ENCODE data around the gene N4BP2.

Gene N4BP2

DNA sequence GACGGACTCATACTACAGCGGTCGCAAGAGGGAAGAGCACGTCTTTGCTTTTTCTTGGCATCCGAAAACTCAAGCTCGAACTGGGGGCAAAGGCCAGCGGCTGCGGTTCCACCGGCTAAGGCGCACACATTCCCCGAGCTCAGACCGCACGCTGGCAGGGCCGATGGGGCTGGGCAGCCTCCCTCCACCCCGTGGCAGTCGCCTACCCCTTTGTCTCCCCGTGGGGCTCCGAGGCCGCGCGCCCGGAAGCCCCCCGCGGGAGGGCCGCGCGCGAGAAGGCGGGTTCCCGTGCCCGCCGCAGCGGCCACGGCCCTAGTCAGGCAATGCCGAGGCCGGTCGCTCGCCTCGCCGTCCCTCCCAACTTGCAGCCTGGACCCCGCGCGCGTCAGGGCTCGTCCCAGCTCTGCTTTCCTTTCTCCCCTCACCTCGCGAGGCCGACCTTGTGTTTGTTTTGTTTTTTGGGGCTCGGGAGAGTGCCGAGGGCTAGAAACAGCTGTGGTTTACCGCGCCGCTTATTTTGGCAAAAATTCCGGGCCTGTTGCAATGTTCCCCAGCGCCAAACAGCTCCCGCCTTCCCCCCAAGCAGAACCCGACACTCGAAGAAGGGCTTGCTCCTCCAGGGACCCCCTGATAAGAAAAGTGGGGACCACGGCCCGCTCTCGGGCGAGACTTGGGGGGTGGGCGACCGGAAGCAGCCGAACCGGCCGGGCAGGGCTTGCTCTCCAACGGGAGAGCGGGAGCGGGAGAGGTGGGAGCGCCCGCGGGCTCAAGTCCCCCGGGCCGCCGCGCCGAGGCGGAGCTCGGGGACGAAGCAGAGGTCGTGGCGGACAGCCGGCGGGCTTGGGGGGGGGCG lies 561 bp upstream of the N4BP2 start:
- H3K4me3 ChIP-seq (ENCODE audit: control insufficient read depth in 1 of 7, extremely low read depth in 1 of 7, insufficient read depth in 4 of 7, low read depth in 2 of 7, low read length in 6 of 7), result peak overlapping the region; percentile 76 to 97 (median 84)
- no peaks in the 10 kb centered on the region for H3K27me3 ChIP-seq (replicated peaks in 2 of 5; ENCODE audit: control insufficient read depth in 4 of 5, insufficient read depth in 5 of 5, low read length in 4 of 5)
- peak; percentile 77 to 91 (median 87) for DNase-seq
- no peaks in the 10 kb centered on the region for H3K9me3 ChIP-seq (ENCODE audit: control extremely low read depth in 1 of 5, control insufficient read depth in 4 of 5, insufficient read depth in 2 of 5, low read depth in 1 of 5, low read length in 4 of 5)
- peaks cover 0 to 7% (median 2%) of the 10 kb centered on the region in 4 experiments for H3K36me3 ChIP-seq (ENCODE audit: control insufficient read depth in 4 of 4, insufficient read depth in 4 of 4, low read length in 3 of 4)
- POLR2A ChIA-PET, result interaction anchor here (0.6 to 2.3 kb wide), 10 partner anchors 20 to 734 kb away, joined by 3 to 10 read pairs (median 4); partner anchors contain the start of gene LIAS
- CTCF ChIA-PET, result interaction anchor here (0.7 to 1.9 kb wide), 9 partner anchors 10 to 664 kb away, joined by 3 to 8 read pairs (median 3); no protein-coding TSS in a partner anchor
- H3K4me1 ChIP-seq (ENCODE audit: control extremely low read depth in 1 of 4, control insufficient read depth in 4 of 4, insufficient read depth in 4 of 4, low read length in 3 of 4), result peaks cover 15 to 50% (median 31%) of the 10 kb centered on the region in 4 experiments
- peak overlapping the region; percentile 90 to 97 for H3K27ac ChIP-seq (ENCODE audit: insufficient read depth in 1 of 2, low read depth in 1 of 2, low read length in 2 of 2, poor library complexity in 1 of 2, severe bottlenecking in 2 of 2)
- WGBS (ENCODE audit: insufficient coverage), result 0% methylated on average over 69 of the region's 86 CpGs

- ChIA-PET POLR2A (interaction anchor here (0.6 to 2.3 kb wide), 4 partner anchors 134 to 268 kb away, joined by 3 to 6 read pairs (median 4); no protein-coding TSS in a partner anchor), CTCF (interaction anchor here (1.0 to 1.7 kb wide), 5 partner anchors 9 to 251 kb away, joined by 3 to 5 read pairs (median 3); no protein-coding TSS in a partner anchor)
- Histone ChIP-seq H3K9me3 (ENCODE audit: control extremely low read depth in 1 of 5, control insufficient read depth in 4 of 5, insufficient read depth in 2 of 5, low read depth in 1 of 5, low read length in 4 of 5) (no peaks in the 10 kb centered on the region), H3K36me3 (ENCODE audit: control insufficient read depth in 4 of 4, insufficient read depth in 4 of 4, low read length in 3 of 4) (peaks cover 2 to 11% (median 6%) of the 10 kb centered on the region in 4 experiments), H3K4me3 (ENCODE audit: control insufficient read depth in 1 of 7, extremely low read depth in 1 of 7, insufficient read depth in 4 of 7, low read depth in 2 of 7, low read length in 6 of 7) (peak overlapping the region; percentile 81 to 97 (median 85)), H3K27ac (ENCODE audit: insufficient read depth in 1 of 2, low read depth in 1 of 2, low read length in 2 of 2, poor library complexity in 1 of 2, severe bottlenecking in 2 of 2) (peak overlapping the region; percentile 90 to 97), H3K27me3 (replicated peaks in 2 of 5; ENCODE audit: control insufficient read depth in 4 of 5, insufficient read depth in 5 of 5, low read length in 4 of 5) (no peaks in the 10 kb centered on the region), H3K4me1 (ENCODE audit: control extremely low read depth in 1 of 4, control insufficient read depth in 4 of 4, insufficient read depth in 4 of 4, low read length in 3 of 4) (peaks cover 15 to 50% (median 31%) of the 10 kb centered on the region in 4 experiments)
- 0% methylated on average over 12 of the region's 13 CpGs for WGBS (ENCODE audit: insufficient coverage)
- peak; percentile 91 to 93 (median 92) for DNase-seq
These were observed 989 bp downstream of the N4BP2 start for GRCh38 chr4:40057586-40058091.

- no peaks in the 10 kb centered on the region for H3K9me3 ChIP-seq (ENCODE audit: control extremely low read depth in 1 of 5, control insufficient read depth in 4 of 5, insufficient read depth in 2 of 5, low read depth in 1 of 5, low read length in 4 of 5)
- CTCF ChIA-PET, result interaction anchor here (1.0 to 1.7 kb wide), 5 partner anchors 9 to 250 kb away, joined by 3 to 5 read pairs (median 3); no protein-coding TSS in a partner anchor
- 7% methylated on average over 3 of the region's 9 CpGs for WGBS (ENCODE audit: insufficient coverage)
- H3K4me3 ChIP-seq (ENCODE audit: control insufficient read depth in 1 of 7, extremely low read depth in 1 of 7, insufficient read depth in 4 of 7, low read depth in 2 of 7, low read length in 6 of 7), result peak overlapping the region in 6 of 7 experiments; percentile 81 to 96 (median 84)
- peaks cover 2 to 13% (median 9%) of the 10 kb centered on the region in 4 experiments for H3K36me3 ChIP-seq (ENCODE audit: control insufficient read depth in 4 of 4, insufficient read depth in 4 of 4, low read length in 3 of 4)
- H3K27me3 ChIP-seq (replicated peaks in 2 of 5; ENCODE audit: control insufficient read depth in 4 of 5, insufficient read depth in 5 of 5, low read length in 4 of 5), result no peaks in the 10 kb centered on the region
- peaks cover 15 to 50% (median 31%) of the 10 kb centered on the region in 4 experiments for H3K4me1 ChIP-seq (ENCODE audit: control extremely low read depth in 1 of 4, control insufficient read depth in 4 of 4, insufficient read depth in 4 of 4, low read length in 3 of 4)
- DNase-seq, result peak in 1 of 3 donors; percentile 31
- POLR2A ChIA-PET, result interaction anchor here (0.8 to 1.7 kb wide), 2 partner anchors 133 to 267 kb away, joined by 3 to 4 read pairs; no protein-coding TSS in a partner anchor
- peak overlapping the region; percentile 90 to 97 for H3K27ac ChIP-seq (ENCODE audit: insufficient read depth in 1 of 2, low read depth in 1 of 2, low read length in 2 of 2, poor library complexity in 1 of 2, severe bottlenecking in 2 of 2)
These were observed 1.5 kb downstream of the N4BP2 start for GRCh38 chr4:40058121-40058520.

GRCh38 chr4:40058854-40059253 lies 2.2 kb downstream of the N4BP2 start:
- Histone ChIP-seq H3K27ac (ENCODE audit: insufficient read depth in 1 of 2, low read depth in 1 of 2, low read length in 2 of 2, poor library complexity in 1 of 2, severe bottlenecking in 2 of 2) (peak overlapping the region; percentile 90 to 97), H3K9me3 (ENCODE audit: control extremely low read depth in 1 of 5, control insufficient read depth in 4 of 5, insufficient read depth in 2 of 5, low read depth in 1 of 5, low read length in 4 of 5) (no peaks in the 10 kb centered on the region), H3K36me3 (ENCODE audit: control insufficient read depth in 4 of 4, insufficient read depth in 4 of 4, low read length in 3 of 4) (peaks cover 2 to 16% (median 12%) of the 10 kb centered on the region in 4 experiments), H3K4me3 (ENCODE audit: control insufficient read depth in 1 of 7, extremely low read depth in 1 of 7, insufficient read depth in 4 of 7, low read depth in 2 of 7, low read length in 6 of 7) (peak overlapping the region in 4 of 7 experiments; percentile 81 to 94 (median 84)), H3K4me1 (ENCODE audit: control extremely low read depth in 1 of 4, control insufficient read depth in 4 of 4, insufficient read depth in 4 of 4, low read length in 3 of 4) (peaks cover 14 to 48% (median 31%) of the 10 kb centered on the region in 4 experiments), H3K27me3 (replicated peaks in 2 of 5; ENCODE audit: control insufficient read depth in 4 of 5, insufficient read depth in 5 of 5, low read length in 4 of 5) (no peaks in the 10 kb centered on the region)
- DNase-seq, result no peak
- CTCF ChIA-PET, result interaction anchor here (1.2 to 1.3 kb wide), 2 partner anchors 62 to 590 kb away, joined by 3 read pairs; no protein-coding TSS in a partner anchor
- POLR2A ChIA-PET, result no interaction called here
- 78% methylated on average over 10 of the region's 14 CpGs for WGBS (ENCODE audit: insufficient coverage)

GRCh38 chr4:40059362-40059761 lies 2.7 kb downstream of the N4BP2 start:
- Histone ChIP-seq H3K4me1 (ENCODE audit: control extremely low read depth in 1 of 4, control insufficient read depth in 4 of 4, insufficient read depth in 4 of 4, low read length in 3 of 4) (peaks cover 9 to 43% (median 28%) of the 10 kb centered on the region in 4 experiments), H3K9me3 (ENCODE audit: control extremely low read depth in 1 of 5, control insufficient read depth in 4 of 5, insufficient read depth in 2 of 5, low read depth in 1 of 5, low read length in 4 of 5) (no peaks in the 10 kb centered on the region), H3K4me3 (ENCODE audit: control insufficient read depth in 1 of 7, extremely low read depth in 1 of 7, insufficient read depth in 4 of 7, low read depth in 2 of 7, low read length in 6 of 7) (peak overlapping the region in 2 of 7 experiments; percentile 81 to 94), H3K27ac (ENCODE audit: insufficient read depth in 1 of 2, low read depth in 1 of 2, low read length in 2 of 2, poor library complexity in 1 of 2, severe bottlenecking in 2 of 2) (no peak overlapping the region), H3K36me3 (ENCODE audit: control insufficient read depth in 4 of 4, insufficient read depth in 4 of 4, low read length in 3 of 4) (peaks cover 2 to 18% (median 13%) of the 10 kb centered on the region in 4 experiments), H3K27me3 (replicated peaks in 2 of 5; ENCODE audit: control insufficient read depth in 4 of 5, insufficient read depth in 5 of 5, low read length in 4 of 5) (no peaks in the 10 kb centered on the region)
- ChIA-PET POLR2A (no interaction called here), CTCF (interaction anchor here (1.0 to 1.2 kb wide), 2 partner anchors 13 to 590 kb away, joined by 3 read pairs; no protein-coding TSS in a partner anchor)
- peak in 1 of 3 donors; percentile 10 for DNase-seq
- WGBS (ENCODE audit: insufficient coverage), result 100% methylated on average over 2 of the region's 6 CpGs

- Histone ChIP-seq H3K36me3 (ENCODE audit: control insufficient read depth in 4 of 4, insufficient read depth in 4 of 4, low read length in 3 of 4) (peaks cover 2 to 17% (median 13%) of the 10 kb centered on the region in 4 experiments), H3K9me3 (ENCODE audit: control extremely low read depth in 1 of 5, control insufficient read depth in 4 of 5, insufficient read depth in 2 of 5, low read depth in 1 of 5, low read length in 4 of 5) (no peaks in the 10 kb centered on the region), H3K4me1 (ENCODE audit: control extremely low read depth in 1 of 4, control insufficient read depth in 4 of 4, insufficient read depth in 4 of 4, low read length in 3 of 4) (peaks cover 0 to 4% (median 0%) of the 10 kb centered on the region in 4 experiments), H3K27me3 (replicated peaks in 2 of 5; ENCODE audit: control insufficient read depth in 4 of 5, insufficient read depth in 5 of 5, low read length in 4 of 5) (no peaks in the 10 kb centered on the region), H3K4me3 (ENCODE audit: control insufficient read depth in 1 of 7, extremely low read depth in 1 of 7, insufficient read depth in 4 of 7, low read depth in 2 of 7, low read length in 6 of 7) (no peak overlapping the region), H3K27ac (ENCODE audit: insufficient read depth in 1 of 2, low read depth in 1 of 2, low read length in 2 of 2, poor library complexity in 1 of 2, severe bottlenecking in 2 of 2) (no peak overlapping the region)
- CTCF ChIA-PET, result no interaction called here
- WGBS (ENCODE audit: insufficient coverage), result 92% methylated on average over 3 of the region's 3 CpGs
- DNase-seq, result no peak
- POLR2A ChIA-PET, result no interaction called here
These were observed 8.4 kb downstream of the N4BP2 start for GRCh38 chr4:40065010-40065409.
